K562 (cell line): ENCODE results near the gene TNFSF9. TPM values are rescaled to one million over a fixed set of nuclear protein-coding genes. Genes with fewer than 3 reads are reported as not detected.

Source experiments
- CHAMP1 ChIP-seq: fragments of 450-650 bp; IDR thresholded peaks from 2 replicates; pipeline ENCODE4 v1.6.1; 2016; ENCODE audit warnings: mild to moderate bottlenecking
- GMEB1 ChIP-seq: fragments of 250-450 bp; sonication (Bioruptor Pico); IDR thresholded peaks from 2 replicates; pipeline ENCODE4 v1.4.0; 2020; ENCODE audit warnings: mild to moderate bottlenecking
- HDAC6 ChIP-seq: IDR thresholded peaks from 2 replicates; pipeline ENCODE4 v1.6.1; 2012; ENCODE audit warnings: low read depth, mild to moderate bottlenecking, control low read depth, inconsistent platforms, low read length, moderate library complexity
- MAFF ChIP-seq: IDR thresholded peaks from 2 replicates; pipeline ENCODE4 v1.6.1; 2012; ENCODE audit warnings: low read length, improper control_type of control experiment
- MTA1 ChIP-seq: fragments of 450-650 bp; IDR thresholded peaks from 2 replicates; pipeline ENCODE4 v1.6.1; 2017; ENCODE audit warnings: borderline replicate concordance
- MYC ChIP-seq, 2 experiments: fragments of 250-450 bp in 1 of 2; sonication (Bioruptor Pico) in 1 of 2; IDR thresholded peaks; 2 replicates each; pipeline versions ENCODE4 v1.5.1 to v1.6.1; 2012 to 2021; ENCODE audit warnings: low read depth in 2 of 2, borderline replicate concordance in 1 of 2, improper control_type of control experiment in 1 of 2, low read length in 1 of 2, mild to moderate bottlenecking in 1 of 2, moderate library complexity in 1 of 2
- PBX2 ChIP-seq, 2 experiments: IDR thresholded peaks in 1 of 2; conservative IDR thresholded peaks in 1 of 2; 2 replicates each; pipeline ENCODE4 v1.6.1; 2016; ENCODE audit warnings: low read depth in 2 of 2, mild to moderate bottlenecking in 1 of 2, missing compliant biosample characterization in 1 of 2, missing genetic modification characterization in 1 of 2, moderate library complexity in 1 of 2
- POLR2AphosphoS2 ChIP-seq: IDR thresholded peaks from 2 replicates; pipeline ENCODE4 v1.6.1; 2012; ENCODE audit warnings: low read length, improper control_type of control experiment
- WHSC1 ChIP-seq: IDR thresholded peaks from one replicate; pipeline ENCODE4 v1.6.1; 2012; ENCODE audit warnings: low read length, control low read depth, inconsistent platforms
- ZNF175 ChIP-seq: fragments of 200-800 bp; sonication (Bioruptor generic); IDR thresholded peaks from 2 replicates; pipeline ENCODE4 v1.6.1; 2016; ENCODE audit warnings: low read depth, mild to moderate bottlenecking, missing genetic modification characterization, missing compliant biosample characterization
- polyA plus RNA-seq, 8 experiments: library from polyadenylated mRNA; depleted of rRNA in 4 of 8; stranded (reverse) in 5 of 8; unstranded in 3 of 8; fragments of >200 nt; fragmentation: Nextera tagmentation in 2 of 8; fragmentation: Illumina TruSeq in 1 of 8; extraction: Ambion mirVana in 2 of 8; extraction: Trizol in 1 of 8; gene quantifications; 2 replicates each; pipeline versions ENCODE4 v1.2.1 to v1.2.3, GENCODE V29; 2011 to 2014; ENCODE audit warnings: inconsistent platforms in 1 of 8, missing spikeins in 1 of 8
- total RNA-seq, 7 experiments: library from RNA; depleted of rRNA in 6 of 7; stranded (reverse); fragments of >200 nt in 6 of 7; fragmentation: Illumina TruSeq in 2 of 7; extraction: Trizol in 2 of 7; gene quantifications; 2 replicates each; pipeline versions ENCODE4 v1.2.1 to v1.2.3, GENCODE V29; 2011 to 2021; ENCODE audit warnings: low replicate concordance in 1 of 7

TNFSF9 gene
- total and polyA plus RNA-seq, 9 of the 15 experiments (the other 6 are each of a cell fraction or from before 2014, with no cell fraction given): 1.4 to 17.9 (median 6.5) TPM

- TF ChIP-seq MYC (IDR thresholded peaks at IDR 0.05; ENCODE audit: low read depth, low read length): peak; percentile 43; the same call in 1 of the 2 replicates
- peak; percentile 52; the same call in 1 of the 2 replicates for TF ChIP-seq MYC (CRISPR knock-in tag; IDR thresholded peaks at IDR 0.05; ENCODE audit: borderline replicate concordance, low read depth)
- no peak for TF ChIP-seq CHAMP1
- no peak; the same call in 1 of the 2 replicates for TF ChIP-seq MTA1
- no peak for TF ChIP-seq WHSC1
- TF ChIP-seq POLR2AphosphoS2: no peak
- TF ChIP-seq ZNF175 (CRISPR knock-in tag): 0 out of 2 replicates have a peak, but pooled peaks have one; percentile 58
- no peak for TF ChIP-seq GMEB1 (CRISPR knock-in tag)
- no peak for TF ChIP-seq PBX2 (CRISPR knock-in tag; IDR thresholded peaks at IDR 0.05; ENCODE audit: low read depth)
- no peak for TF ChIP-seq PBX2 (tag; conservative IDR thresholded peaks at IDR 0.05; ENCODE audit: low read depth)
- TF ChIP-seq MAFF: no peak
- no peak for TF ChIP-seq HDAC6
These were observed 14.1 kb upstream of the TNFSF9 start (continued) for GRCh38 chr19:6516659-6517291.
